Measurements from ENCODE around the gene PCAT6.

The PCAT6 gene

GRCh38 chr1:202857136-202857610 lies 46.4 kb downstream of the PCAT6 start:
- H3K4me3 ChIP-seq (replicated peaks; ENCODE audit: low read depth, low read length) = no peak overlapping the region
- TF ChIP-seq CTCF (IDR thresholded peaks at IDR 0.05; ENCODE audit: low read depth, low read length, missing control alignments) = no peak
- no peak for DNase-seq (ENCODE audit: extremely low read depth, low read depth)

- no peak for DNase-seq (ENCODE audit: extremely low read depth, low read depth)
- no peak for TF ChIP-seq CTCF (IDR thresholded peaks at IDR 0.05; ENCODE audit: low read depth, low read length, missing control alignments)
Measured at GRCh38 chr1:202858331-202858730, 47.6 kb downstream of the PCAT6 start.

GRCh38 chr1:202858789-202859414 lies 48.1 kb downstream of the PCAT6 start:
- no peak for DNase-seq (ENCODE audit: extremely low read depth, low read depth)
- no peak overlapping the region for H3K4me3 ChIP-seq (replicated peaks; ENCODE audit: low read depth, low read length)
- TF ChIP-seq CTCF (IDR thresholded peaks at IDR 0.05; ENCODE audit: low read depth, low read length, missing control alignments) = no peak

More at GRCh38 chr1:202858331-202858730, 47.6 kb downstream of the PCAT6 start:
- no peak overlapping the region for H3K4me3 ChIP-seq (replicated peaks; ENCODE audit: low read depth, low read length)

GRCh38 chr1:202860744-202861419 lies 50.1 kb downstream of the PCAT6 start:
- H3K4me3 ChIP-seq (replicated peaks; ENCODE audit: low read depth, low read length) = peak overlapping the region; percentile 63
- TF ChIP-seq CTCF (IDR thresholded peaks at IDR 0.05; ENCODE audit: low read depth, low read length, missing control alignments) = no peak
- DNase-seq (ENCODE audit: extremely low read depth, low read depth) = no peak
